Liver (tissue), 9 donors: ENCODE data around the gene B3GNT9. TPM values are rescaled to one million over a fixed set of nuclear protein-coding genes. Genes with fewer than 3 reads are reported as not detected.

Experiments
- DNase-seq: peaks from one replicate; pipeline ENCODE4 v3.0.0-alpha.2; 2017; ENCODE audit warnings: low spot score
- H3K27ac ChIP-seq, 2 donors: one replicate each; pipeline ENCODE4 v1.7.0; 2013; ENCODE audit warnings: inconsistent platforms in 2 of 2, low read length in 2 of 2, control low read depth in 1 of 2, low read depth in 1 of 2, mild to moderate bottlenecking in 1 of 2
- H3K27me3 ChIP-seq, 4 donors: one replicate each; pipeline versions ENCODE4 v1.6.1 to v1.7.0; 2013; ENCODE audit warnings: low read length in 3 of 4, inconsistent platforms in 1 of 4, mild to moderate bottlenecking in 1 of 4, moderate library complexity in 1 of 4; ENCODE audit not compliant: control insufficient read depth in 4 of 4, insufficient read depth in 4 of 4
- H3K36me3 ChIP-seq, 4 donors: one replicate each; pipeline versions ENCODE4 v1.6.1 to v1.7.0; 2013; ENCODE audit warnings: low read length in 3 of 4, mild to moderate bottlenecking in 3 of 4, low read depth in 1 of 4, moderate library complexity in 1 of 4; ENCODE audit not compliant: control insufficient read depth in 4 of 4, insufficient read depth in 3 of 4
- H3K4me1 ChIP-seq, 4 donors: one replicate each; pipeline versions ENCODE4 v1.6.1 to v1.7.0; 2013; ENCODE audit warnings: low read length in 3 of 4, mild to moderate bottlenecking in 3 of 4, moderate library complexity in 1 of 4; ENCODE audit not compliant: control insufficient read depth in 4 of 4, insufficient read depth in 4 of 4
- H3K4me3 ChIP-seq, 3 donors: one replicate each; pipeline versions ENCODE4 v1.6.1 to v1.7.0; 2013; ENCODE audit warnings: low read length in 3 of 3, control low read depth in 1 of 3, low read depth in 1 of 3, mild to moderate bottlenecking in 1 of 3
- H3K9ac ChIP-seq, 2 donors: one replicate each; pipeline ENCODE4 v1.7.0; 2013; ENCODE audit warnings: low read length in 2 of 2, mild to moderate bottlenecking in 2 of 2, moderate library complexity in 2 of 2, control low read depth in 1 of 2, low read depth in 1 of 2
- H3K9me3 ChIP-seq, 4 donors: one replicate each; pipeline versions ENCODE4 v1.6.1 to v1.7.0; 2013; ENCODE audit warnings: low read length in 3 of 4; ENCODE audit not compliant: control insufficient read depth in 4 of 4
- EGR1 ChIP-seq, 2 donors: IDR thresholded peaks; 2 replicates each; pipeline ENCODE4 v1.6.1; 2016 to 2018; ENCODE audit warnings: antibody characterized with exemption in 2 of 2, low read depth in 2 of 2
- HNF4A ChIP-seq, 2 donors: conservative IDR thresholded peaks; 2 replicates each; pipeline ENCODE4 v1.6.1; 2016; ENCODE audit warnings: antibody characterized with exemption in 2 of 2, mild to moderate bottlenecking in 2 of 2
- NR2F2 ChIP-seq: IDR thresholded peaks from 2 replicates; pipeline ENCODE4 v1.6.1; 2016; ENCODE audit warnings: antibody characterized with exemption
- RAD21 ChIP-seq, 2 donors: IDR thresholded peaks; 2 replicates each; pipeline ENCODE4 v1.6.1; 2016; ENCODE audit warnings: antibody characterized with exemption in 2 of 2, mild to moderate bottlenecking in 2 of 2
- REST ChIP-seq: IDR thresholded peaks from 2 replicates; pipeline ENCODE4 v1.6.1; 2016; ENCODE audit warnings: antibody characterized with exemption, mild to moderate bottlenecking
- RXRA ChIP-seq, 2 donors: IDR thresholded peaks; 2 replicates each; pipeline ENCODE4 v1.6.1; 2017 to 2018; ENCODE audit warnings: antibody characterized with exemption in 2 of 2, mild to moderate bottlenecking in 1 of 2
- WGBS: extraction: QIAGEN DNeasy Blood & Tissue Kit; methylation state at CpG from one replicate; pipeline ENCODE4 v1.1.7; 2013; 5-methylcytosine and 5-hydroxymethylcytosine counted together
- polyA plus RNA-seq, 2 donors: library from polyadenylated mRNA; stranded (reverse) in 1 of 2; unstranded in 1 of 2; fragments of 200-250 nt in 1 of 2; fragments of >200 nt in 1 of 2; fragmentation: Nextera tagmentation in 1 of 2; extraction: Ambion mirVana in 1 of 2; gene quantifications; one replicate each; pipeline versions ENCODE4 v1.2.1 to v1.2.3, GENCODE V29; 2013 to 2015
- total RNA-seq, 2 donors: library from RNA; depleted of rRNA; stranded (reverse); fragments of >200 nt; gene quantifications; one replicate each; pipeline ENCODE4 v1.2.3, GENCODE V29; 2014
- TF ChIP-seq, protein P1 (sequence below): fragments of 150-350 bp; IDR thresholded peaks from 2 replicates; pipeline ENCODE4 v1.5.1; 2017; ENCODE audit warnings: improper control_type of control experiment, low read depth, low read length; ENCODE audit not compliant: missing input control
- donor health status: healthy.
- donor health status: healthy.
- donor health status: healthy.
- donor health status: healthy.
- donor health status: healthy.

Gene B3GNT9
- total and polyA plus RNA-seq, 4 donors: 0.43 to 2.3 (median 1.4) TPM

GRCh38 chr16:67199011-67199807 is 48.4 kb upstream of the B3GNT9 start, which contains the start of gene ELMO3:
ELMO3 (plus strand) TSS chr16:67199131; CDS start chr16:67199327, 196 bp downstream.
- DNase-seq: no peak
- peaks cover 22 to 64% (median 28%) of the 10 kb centered on the region in 4 donors for H3K36me3 ChIP-seq
- H3K4me3 ChIP-seq: peak within 1 kb of the TSS; percentile 35 to 74 (median 49)
- no peaks in the 10 kb centered on the region for H3K9me3 ChIP-seq
- H3K9ac ChIP-seq: no peak within 1 kb of the TSS
- no peaks in the 10 kb centered on the region for H3K27me3 ChIP-seq
- WGBS: 28% methylated on average over 61 of the region's 61 CpGs
- no peak within 1 kb of the TSS for H3K27ac ChIP-seq
- peaks cover 0 to 17% (median 6%) of the 10 kb centered on the region in 4 donors for H3K4me1 ChIP-seq
- no peak for TF ChIP-seq REST
- TF ChIP-seq, protein P1, sequence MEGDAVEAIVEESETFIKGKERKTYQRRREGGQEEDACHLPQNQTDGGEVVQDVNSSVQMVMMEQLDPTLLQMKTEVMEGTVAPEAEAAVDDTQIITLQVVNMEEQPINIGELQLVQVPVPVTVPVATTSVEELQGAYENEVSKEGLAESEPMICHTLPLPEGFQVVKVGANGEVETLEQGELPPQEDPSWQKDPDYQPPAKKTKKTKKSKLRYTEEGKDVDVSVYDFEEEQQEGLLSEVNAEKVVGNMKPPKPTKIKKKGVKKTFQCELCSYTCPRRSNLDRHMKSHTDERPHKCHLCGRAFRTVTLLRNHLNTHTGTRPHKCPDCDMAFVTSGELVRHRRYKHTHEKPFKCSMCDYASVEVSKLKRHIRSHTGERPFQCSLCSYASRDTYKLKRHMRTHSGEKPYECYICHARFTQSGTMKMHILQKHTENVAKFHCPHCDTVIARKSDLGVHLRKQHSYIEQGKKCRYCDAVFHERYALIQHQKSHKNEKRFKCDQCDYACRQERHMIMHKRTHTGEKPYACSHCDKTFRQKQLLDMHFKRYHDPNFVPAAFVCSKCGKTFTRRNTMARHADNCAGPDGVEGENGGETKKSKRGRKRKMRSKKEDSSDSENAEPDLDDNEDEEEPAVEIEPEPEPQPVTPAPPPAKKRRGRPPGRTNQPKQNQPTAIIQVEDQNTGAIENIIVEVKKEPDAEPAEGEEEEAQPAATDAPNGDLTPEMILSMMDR: peak; percentile 41

- Histone ChIP-seq H3K4me3 (no peak overlapping the region), H3K9me3 (no peaks in the 10 kb centered on the region), H3K4me1 (peaks cover 1 to 26% (median 14%) of the 10 kb centered on the region in 4 donors), H3K27me3 (no peaks in the 10 kb centered on the region), H3K36me3 (peaks cover 23 to 60% (median 29%) of the 10 kb centered on the region in 4 donors), H3K9ac (no peak overlapping the region), H3K27ac (no peak overlapping the region)
- WGBS: 75% methylated on average over 12 of the region's 12 CpGs
- DNase-seq: no peak
- TF ChIP-seq RXRA (IDR thresholded peaks at IDR 0.05) (no peak), EGR1 (IDR thresholded peaks at IDR 0.05; ENCODE audit: low read depth in 2 of 2) (no peak), RAD21 (IDR thresholded peaks at IDR 0.05) (peak in 1 of 2 donors; percentile 30), NR2F2 (no peak), HNF4A (conservative IDR thresholded peaks at IDR 0.05) (no peak)
- TF ChIP-seq, protein P1: peak; percentile 35
Observed at GRCh38 chr16:67198238-67198734, 47.5 kb upstream of the B3GNT9 start.
